Right kidney (tissue), 1 donor: ENCODE data around the gene NPEPPS.
"Not testable (repeated sequence)": the region's sequence is repeated elsewhere in the genome, so short reads cannot be mapped to it uniquely, and the experiment has no call there.

ENCODE experiments used
- DNase-seq: peaks from one replicate; pipeline ENCODE4 v3.0.0-alpha.2; 2016

Gene NPEPPS

GRCh38 chr17:47561698-47562405 is 30.9 kb downstream of the NPEPPS start:
- DNase-seq = not testable (repeated sequence)

DNA sequence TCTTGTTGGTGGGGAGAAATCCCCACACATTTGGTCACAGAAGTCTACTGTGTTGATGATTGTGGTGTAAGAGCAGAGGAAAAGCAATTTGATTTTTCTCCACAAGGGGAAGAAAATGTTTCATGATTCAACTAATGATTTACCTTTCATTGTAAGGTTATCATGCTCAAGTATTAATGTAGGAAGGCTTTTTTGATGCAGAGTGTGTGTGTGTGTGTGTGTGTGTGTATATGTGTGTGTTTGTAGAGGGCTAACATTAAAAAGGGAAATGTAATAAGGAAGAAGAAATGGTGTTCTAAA is 31.4 kb downstream of the NPEPPS start:
- not testable (repeated sequence) for DNase-seq

DNA sequence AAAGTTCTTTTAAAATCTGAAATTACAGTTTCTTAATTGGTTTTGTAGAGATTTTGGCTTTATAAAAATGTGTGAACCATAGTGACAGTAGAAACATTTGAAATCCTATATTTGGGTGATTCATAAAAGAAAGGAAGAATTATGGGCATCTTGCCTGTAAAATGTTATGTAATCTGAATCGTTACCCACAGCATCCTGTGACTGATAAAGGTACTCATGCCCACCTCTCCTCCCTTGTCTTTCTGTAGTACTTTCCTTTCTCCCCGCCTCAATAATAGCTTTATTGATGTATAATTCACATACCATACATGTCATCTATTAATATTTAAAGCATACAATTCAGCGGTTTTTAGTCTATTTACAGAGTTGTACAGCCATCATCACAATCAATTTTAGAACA is 36.4 kb downstream of the NPEPPS start:
- not testable (repeated sequence) for DNase-seq

GRCh38 chr17:47572561-47572960 is 41.7 kb downstream of the NPEPPS start:
- DNase-seq = not testable (repeated sequence)

DNA sequence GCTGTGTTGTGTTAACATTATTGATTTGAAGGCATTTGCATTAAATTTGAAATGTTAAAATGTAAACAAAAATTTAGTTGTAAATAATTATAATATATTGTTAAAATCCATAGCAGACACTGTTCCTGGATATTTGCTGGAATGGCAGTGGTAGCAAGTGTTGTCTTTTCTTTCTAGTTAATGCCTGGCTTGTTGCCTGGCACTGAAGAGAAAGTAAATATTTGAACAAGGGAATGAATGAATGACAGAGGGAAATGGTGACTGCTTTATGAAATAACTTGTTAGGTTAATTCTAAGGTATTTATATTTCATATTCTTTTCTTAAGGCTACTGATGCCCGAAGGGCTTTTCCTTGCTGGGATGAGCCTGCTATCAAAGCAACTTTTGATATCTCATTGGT is 51.5 kb downstream of the NPEPPS start:
- DNase-seq = not testable (repeated sequence)

DNA sequence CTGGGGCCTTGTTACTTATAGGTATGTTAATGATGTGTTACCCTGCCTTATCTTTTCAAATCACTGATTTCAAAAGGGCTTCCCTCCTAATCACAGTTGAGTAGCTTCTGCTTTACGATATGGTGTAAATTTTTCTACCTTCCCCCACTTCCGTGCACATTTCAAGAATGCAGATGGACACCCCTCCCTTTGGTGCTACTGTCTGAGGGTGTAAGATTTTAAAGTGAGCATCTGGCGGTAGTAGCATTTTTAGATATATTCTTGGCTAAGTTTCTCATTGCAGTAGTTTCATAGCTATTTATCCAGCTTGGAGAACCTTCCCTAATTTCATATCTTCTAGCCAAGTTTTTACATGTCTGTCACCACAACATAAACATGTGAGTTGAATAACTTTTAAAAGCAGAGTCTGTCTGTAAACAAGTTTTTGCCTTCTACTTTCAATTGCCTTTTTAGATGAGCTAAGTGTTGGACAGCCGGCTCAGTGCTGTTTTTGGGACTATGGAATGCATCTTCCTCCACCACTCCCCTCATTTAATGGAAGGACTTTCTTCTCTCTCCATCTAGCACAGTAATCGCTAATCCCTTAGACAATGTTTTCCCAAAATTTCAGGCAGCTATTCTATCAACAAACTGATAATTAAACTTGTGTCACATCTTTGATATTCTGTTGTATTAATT is 55.6 kb downstream of the NPEPPS start:
- not testable (repeated sequence) for DNase-seq

DNA sequence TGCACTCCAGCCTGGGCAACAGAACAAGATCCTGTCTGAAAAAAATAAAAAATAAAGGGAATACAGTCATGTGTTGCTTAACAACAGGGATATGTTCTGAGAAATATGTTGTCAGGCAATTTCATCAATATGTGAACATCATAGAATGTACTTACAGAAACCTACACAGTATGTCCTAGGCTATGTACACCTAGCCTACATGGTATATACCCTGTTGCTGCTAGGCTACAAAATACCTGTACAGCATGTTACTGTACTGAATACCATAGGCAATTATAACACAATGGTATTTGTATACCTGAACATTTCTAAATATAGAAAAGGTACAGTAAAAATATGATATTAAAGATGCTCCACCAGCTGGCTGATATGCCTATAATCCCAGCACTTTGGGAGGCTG is 62.6 kb downstream of the NPEPPS start:
- DNase-seq = not testable (repeated sequence)

DNA sequence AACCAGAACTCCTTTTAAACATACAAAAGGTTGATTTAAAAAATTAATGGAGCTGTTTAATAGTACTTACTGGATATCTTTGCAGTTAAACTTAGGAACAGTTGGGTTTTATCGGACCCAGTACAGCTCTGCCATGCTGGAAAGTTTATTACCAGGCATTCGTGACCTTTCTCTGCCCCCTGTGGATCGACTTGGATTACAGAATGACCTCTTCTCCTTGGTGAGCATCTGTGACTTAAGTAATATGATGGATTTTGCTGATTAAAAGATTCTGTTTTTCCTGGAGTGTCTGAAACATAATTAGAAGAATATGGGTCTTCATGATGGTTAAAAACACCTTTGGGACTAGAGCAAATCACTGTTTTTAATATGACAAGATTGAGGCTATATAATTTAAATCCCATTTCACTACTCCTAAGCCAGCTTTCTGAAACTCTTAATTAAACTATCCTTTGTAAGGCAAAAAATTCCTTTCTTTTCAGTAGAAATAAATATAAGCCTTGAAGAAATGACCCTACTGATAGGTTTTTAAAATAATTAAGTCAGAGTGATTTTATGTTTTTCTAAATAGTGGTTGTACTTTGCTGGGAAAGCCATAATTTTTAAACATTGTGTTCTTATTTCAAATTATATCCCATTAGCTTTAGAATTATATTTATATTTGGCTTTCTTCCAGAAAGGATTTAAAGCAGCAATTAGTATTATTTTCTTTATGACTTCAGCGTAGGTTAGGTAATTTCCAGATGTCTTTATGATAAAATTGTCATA is 73.1 kb downstream of the NPEPPS start:
- no peak for DNase-seq

- DNase-seq = no peak
Measured at GRCh38 chr17:47604598-47604927, 73.7 kb downstream of the NPEPPS start.

DNA sequence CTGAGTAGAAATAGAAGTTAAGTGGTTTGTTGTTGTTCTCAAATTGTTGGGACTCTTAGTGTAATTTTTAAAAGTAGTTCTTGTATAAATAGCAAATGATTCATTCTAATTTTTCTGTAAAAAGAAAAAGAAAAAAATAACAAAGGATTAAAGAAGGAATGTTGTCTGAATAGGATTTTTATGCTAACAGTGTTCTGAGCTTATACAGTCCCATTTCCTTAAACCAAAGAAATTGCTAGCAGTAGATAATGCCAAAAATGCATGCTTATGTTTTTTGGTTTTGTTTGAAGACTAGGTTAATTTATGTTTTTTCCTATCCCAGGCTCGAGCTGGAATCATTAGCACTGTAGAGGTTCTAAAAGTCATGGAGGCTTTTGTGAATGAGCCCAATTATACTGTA is 74.1 kb downstream of the NPEPPS start:
- DNase-seq = no peak

DNA sequence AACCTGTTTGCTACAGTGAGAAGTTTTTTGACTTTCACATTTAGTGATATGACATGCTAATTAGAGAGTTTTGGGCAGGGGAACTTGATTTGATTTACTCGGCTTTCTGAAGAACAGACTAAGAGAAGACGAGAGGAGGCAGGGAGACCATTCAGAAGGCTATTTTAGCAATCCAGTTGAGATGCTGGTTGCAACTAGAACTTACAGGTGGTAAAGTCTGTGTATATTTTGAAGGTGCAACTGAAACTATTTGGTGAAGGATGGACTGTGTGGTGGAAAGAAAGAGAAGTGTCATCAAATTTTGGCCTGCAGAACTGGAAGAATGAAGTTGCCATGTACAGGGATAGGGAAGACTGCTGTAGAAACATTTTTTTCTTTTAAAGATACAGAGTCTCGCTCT is 76.6 kb downstream of the NPEPPS start:
- no peak for DNase-seq

DNA sequence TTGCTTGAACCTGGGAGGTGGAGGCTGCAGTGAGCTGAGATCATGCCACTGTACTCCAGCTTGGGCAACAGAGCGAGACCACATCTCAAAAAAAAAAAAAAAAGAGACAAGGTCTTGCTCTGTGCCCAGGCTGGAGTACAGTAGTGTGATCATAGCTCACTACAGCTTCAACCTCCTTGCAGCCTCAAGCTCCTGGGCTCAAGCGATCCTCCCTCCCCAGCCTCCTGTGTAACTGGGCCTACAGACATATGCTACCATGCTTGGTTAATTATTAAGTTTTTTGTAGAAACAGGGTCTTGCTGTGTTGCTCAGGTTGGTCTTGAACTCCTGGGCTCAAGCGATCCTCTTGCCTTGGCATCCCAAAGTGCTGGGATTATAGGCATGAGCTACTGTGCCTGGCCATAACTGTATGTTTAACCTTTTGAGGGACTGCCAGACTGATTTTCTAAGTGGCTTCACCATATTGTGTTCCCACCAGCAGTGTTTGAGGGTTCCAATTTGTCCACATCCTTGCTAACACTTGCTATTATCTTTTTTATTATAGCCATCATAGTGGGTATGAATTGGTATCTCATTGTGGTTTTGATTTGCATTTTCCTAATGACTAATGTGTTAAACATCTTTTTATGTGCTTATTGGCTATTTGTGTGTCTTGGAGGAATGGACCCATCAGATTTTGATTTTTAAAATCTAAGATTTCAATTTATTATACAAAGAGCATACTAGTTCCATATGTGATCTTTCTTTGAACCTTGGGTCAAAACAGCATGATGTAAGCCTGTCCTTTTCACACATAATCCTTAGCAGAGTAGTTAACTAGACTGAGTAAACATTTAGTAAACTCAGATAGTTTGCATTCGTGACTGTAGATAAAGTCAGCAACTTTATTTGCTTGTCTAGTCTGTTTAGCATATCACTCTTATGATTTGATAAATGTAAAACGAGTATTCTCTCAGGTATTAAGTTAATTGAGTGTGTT is 80.8 kb downstream of the NPEPPS start:
- DNase-seq = no peak

DNA sequence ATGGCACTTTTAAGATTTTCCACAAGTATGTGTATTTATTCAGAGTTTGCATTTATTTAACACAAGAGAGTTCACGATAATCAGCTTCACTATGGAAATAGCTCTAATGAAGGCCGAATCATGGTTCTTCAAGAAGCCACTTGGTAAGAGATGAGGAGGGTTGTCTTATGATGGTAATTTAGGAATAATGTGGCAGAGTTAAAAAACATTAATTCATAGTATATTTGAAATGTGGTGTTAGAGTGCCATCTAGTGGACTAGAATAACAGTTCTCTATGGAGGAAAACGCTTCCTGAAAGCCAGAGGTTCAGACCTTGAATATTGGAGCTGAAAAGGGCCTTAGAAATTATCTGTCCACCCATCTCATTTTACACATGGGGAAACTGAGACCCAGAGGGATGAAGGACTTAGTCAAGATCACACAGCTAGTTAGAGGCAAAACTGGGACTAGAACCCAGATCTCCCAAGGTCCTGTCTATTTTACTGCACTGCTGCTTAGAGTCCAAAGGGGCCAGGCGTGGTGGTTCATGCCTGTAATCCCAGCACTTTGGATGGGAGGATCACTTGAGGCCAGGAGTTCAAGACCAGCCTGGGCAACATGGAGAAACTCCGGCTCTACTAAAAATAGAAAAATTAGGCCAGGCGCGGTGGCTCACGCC is 85.0 kb downstream of the NPEPPS start:
- DNase-seq = no peak

GRCh38 chr17:47618410-47618809 is 87.5 kb downstream of the NPEPPS start:
- DNase-seq = no peak

GRCh38 chr17:47620503-47621245 is 89.8 kb downstream of the NPEPPS start:
- no peak for DNase-seq

DNA sequence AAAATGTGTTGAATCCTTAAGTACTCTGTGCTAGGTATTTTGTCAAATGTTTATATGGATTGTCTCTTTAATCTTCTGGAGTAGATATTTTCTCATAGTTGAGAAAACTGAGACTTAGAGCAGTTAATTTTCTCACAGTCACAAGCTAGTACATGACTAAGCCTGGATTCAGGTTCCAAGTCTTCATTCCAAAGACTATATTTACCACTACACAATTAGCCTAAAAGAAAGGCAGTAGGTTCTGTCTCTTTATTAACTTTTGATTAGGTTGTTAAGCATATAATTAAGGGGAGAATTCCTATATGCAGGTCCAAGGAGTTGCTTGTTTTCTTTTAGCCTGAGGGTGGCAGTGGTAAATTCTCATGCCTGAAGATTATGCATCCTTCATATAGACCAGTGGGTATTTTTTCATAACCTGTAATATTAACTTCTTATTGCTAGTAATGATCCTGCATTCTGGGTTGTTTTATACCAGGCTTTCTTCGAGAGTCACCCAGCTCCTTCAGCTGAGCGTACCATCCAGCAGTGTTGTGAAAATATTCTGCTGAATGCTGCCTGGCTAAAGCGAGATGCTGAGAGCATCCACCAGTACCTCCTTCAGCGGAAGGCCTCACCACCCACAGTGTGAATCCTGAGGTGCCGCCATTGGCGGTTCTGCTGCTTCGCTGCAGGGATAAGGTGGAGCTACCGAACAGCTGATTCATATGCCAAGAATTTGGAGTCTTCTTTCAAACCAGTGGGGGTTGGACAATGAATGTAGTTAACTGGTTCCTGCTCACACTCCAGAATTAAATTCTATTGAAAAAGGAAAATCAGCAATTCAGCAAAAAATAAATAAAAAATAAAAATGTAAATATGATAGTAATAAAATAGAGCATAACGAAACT is 90.6 kb downstream of the NPEPPS start:
- DNase-seq = no peak

DNA sequence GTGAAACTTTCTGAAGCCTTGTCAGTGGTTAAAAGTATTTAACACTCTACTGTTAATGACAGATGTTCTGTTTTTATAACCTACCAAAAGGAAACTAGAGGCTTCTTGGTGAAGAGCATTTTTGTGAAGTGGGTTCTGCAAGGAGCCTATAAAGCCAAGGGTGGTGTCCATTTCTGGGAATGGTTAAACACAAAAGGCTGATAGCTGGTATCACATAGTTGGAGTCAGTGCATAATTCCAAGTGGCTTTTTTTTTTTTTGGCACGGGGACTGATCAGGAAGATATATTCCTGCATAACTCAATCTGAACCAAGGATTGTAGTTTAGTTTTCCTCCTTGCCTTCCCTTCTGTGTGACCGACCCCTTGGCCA is 91.3 kb downstream of the NPEPPS start:
- no peak for DNase-seq

- no peak for DNase-seq
Measured at GRCh38 chr17:47624727-47625068, 93.8 kb downstream of the NPEPPS start.

GRCh38 chr17:47628014-47628566 is 97.2 kb downstream of the NPEPPS start:
- no peak for DNase-seq

DNA sequence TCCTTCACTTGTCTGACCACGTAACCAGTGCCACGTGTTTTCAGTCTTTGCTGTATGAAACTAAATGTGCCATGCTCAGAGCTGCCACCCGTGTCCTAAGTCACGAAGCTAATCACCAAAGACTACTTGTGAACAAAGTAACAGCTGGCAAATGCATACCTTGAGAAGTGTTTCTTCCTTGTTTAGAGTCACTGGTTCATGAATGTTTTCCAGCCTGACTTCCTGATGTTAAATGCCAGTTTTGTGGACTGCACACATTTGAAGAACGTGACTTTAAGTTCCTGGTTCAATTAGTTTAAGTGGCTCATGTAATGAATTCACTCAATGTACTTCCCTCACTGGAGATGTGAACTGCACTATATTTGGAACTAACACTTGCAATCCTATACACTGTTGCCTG is 98.9 kb downstream of the NPEPPS start:
- no peak for DNase-seq
